BE2C (cell line): Measurements from ENCODE around the gene HADH.

Source experiments
- DNase-seq: peaks from one replicate; pipeline ENCODE4 v3.0.0-alpha.2; 2020
- H3K27me3 ChIP-seq: fragments of 250-450 bp; sonication (Bioruptor Pico); 2 replicates; pipeline ENCODE4 v1.5.1; 2020; ENCODE audit warnings: mild to moderate bottlenecking
- H3K36me3 ChIP-seq: fragments of 250-450 bp; sonication (Bioruptor Pico); 2 replicates; pipeline ENCODE4 v1.5.1; 2020; ENCODE audit warnings: mild to moderate bottlenecking
- H3K4me1 ChIP-seq: fragments of 250-450 bp; sonication (Bioruptor Pico); 2 replicates; pipeline ENCODE4 v1.5.1; 2020
- H3K4me3 ChIP-seq: 2 replicates; pipeline ENCODE4 v1.5.1; 2011; ENCODE audit warnings: low read depth, low read length
- H3K9me3 ChIP-seq: fragments of 250-450 bp; sonication (Bioruptor Pico); 2 replicates; pipeline ENCODE4 v1.5.1; 2020
- TF ChIP-seq, protein P1 (sequence below): IDR thresholded peaks from 2 replicates; pipeline ENCODE4 v1.5.1; 2012; ENCODE audit warnings: mild to moderate bottlenecking, low read depth, low read length

The HADH gene

DNA sequence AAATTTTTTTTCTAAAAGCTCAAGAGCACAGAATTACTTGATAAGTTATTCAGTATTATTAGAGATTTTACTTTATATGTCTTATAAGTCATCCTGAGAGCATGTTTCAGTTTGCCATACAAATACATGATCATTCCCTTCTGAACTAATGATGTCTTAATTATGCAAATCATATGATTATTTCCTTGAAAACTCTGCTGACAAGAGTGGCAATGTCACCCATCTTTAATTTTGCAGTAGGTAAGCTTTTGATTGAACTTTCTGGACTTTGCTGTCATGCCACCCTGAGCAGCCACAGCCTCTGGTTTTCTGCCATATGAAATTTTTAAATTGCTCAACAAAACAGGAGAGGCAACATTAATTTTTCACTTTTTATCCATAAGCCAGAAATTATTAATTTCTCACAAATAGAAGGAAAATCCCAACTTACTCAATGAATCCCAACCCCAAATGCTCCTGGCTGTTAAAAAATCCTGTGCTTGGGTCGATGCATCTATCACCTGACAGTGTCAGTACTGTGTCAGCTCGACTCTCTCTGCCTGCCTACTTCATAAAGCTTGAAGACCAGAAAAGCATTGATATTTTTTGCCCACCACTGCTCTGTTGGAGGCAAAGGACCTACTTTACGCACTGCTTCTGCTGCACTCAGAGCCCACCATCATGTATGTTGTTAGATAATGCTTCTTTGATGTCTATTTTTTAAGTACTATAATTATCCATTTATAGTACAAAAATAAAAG, 11.6 kb upstream of the HADH start:
- Histone ChIP-seq H3K9me3 (no peaks in the 10 kb centered on the region), H3K36me3 (no peaks in the 10 kb centered on the region), H3K4me1 (no peaks in the 10 kb centered on the region), H3K4me3 (no peak overlapping the region), H3K27me3 (no peaks in the 10 kb centered on the region)
- no peak for DNase-seq
- TF ChIP-seq, protein P1, sequence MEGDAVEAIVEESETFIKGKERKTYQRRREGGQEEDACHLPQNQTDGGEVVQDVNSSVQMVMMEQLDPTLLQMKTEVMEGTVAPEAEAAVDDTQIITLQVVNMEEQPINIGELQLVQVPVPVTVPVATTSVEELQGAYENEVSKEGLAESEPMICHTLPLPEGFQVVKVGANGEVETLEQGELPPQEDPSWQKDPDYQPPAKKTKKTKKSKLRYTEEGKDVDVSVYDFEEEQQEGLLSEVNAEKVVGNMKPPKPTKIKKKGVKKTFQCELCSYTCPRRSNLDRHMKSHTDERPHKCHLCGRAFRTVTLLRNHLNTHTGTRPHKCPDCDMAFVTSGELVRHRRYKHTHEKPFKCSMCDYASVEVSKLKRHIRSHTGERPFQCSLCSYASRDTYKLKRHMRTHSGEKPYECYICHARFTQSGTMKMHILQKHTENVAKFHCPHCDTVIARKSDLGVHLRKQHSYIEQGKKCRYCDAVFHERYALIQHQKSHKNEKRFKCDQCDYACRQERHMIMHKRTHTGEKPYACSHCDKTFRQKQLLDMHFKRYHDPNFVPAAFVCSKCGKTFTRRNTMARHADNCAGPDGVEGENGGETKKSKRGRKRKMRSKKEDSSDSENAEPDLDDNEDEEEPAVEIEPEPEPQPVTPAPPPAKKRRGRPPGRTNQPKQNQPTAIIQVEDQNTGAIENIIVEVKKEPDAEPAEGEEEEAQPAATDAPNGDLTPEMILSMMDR = no peak

DNA sequence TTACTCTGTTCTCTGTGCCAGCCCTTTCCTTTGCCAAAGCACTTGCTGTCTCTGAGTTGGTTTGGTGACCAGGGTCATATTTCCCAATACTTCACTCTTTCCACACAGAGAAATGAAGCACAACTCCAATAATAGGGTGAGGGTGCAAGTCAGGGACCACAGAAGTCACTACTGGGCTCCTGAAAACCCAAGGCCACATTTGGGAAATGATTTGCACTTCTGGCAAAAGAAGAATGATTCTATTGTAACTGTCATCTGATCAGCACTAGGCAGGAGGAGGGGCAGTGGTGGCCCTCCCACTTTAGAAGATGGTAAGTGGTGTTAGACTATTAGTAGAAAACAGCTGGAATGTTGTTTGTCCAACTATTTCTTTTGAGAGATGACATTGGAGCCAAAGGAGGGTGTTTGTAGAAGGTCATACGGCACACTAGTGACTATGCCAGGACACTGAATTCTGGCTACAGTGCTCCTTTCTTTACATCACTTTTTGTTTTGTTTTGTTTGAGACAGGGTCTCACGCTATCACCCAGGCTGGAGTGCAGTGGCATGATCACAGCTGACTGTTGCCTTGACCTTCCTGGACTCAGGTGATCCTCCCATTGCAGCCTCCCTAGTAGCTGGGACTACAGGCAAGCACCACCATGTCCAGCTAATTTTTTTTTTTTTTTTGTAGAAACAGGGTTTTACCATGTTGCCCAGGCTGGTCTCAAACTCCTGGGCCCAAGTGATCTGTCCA, 10.8 kb upstream of the HADH start:
- TF ChIP-seq, protein P1 = no peak
- Histone ChIP-seq H3K4me3 (no peak overlapping the region), H3K9me3 (no peaks in the 10 kb centered on the region), H3K36me3 (no peaks in the 10 kb centered on the region), H3K27me3 (no peaks in the 10 kb centered on the region), H3K4me1 (no peaks in the 10 kb centered on the region)
- DNase-seq = no peak

DNA sequence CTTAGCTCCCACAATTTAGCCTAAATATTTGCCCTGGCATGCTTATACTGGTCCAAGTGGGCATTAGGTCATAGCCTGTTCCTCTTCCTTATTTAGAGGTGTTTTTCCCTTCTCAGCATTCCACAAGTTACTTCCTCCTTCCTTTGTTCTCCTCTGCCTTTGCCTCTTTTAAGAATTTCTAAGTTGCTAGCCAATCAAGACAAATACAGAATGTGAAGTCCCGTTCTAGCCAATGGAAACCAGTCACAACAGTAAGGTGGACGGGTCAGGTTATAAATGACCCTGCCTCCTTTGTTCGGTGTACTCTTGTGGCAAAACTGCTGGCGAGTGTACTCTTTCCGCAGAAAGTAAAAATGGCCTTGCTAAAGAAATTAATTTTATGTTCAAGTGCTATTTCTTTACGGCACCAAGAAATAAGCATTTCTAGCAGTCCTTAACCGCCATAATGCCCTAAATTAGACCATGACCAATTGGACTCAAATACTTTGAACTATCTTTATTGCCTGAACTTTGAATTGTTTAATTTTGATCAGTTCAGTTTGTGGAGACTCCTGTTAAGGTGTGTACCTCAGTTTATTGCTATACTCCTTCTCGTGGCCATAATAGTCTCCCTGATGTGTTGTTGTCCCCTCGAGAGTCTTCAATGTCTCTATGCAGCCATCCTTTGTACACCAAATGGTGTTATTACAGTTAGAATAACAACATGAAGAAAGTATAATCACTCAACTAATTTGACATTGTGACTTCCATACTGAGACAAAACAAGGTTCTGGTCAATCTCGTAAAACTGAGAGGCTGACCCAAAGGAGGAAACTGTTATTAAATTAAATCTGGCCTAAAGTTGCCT, 1.6 kb upstream of the HADH start:
- Histone ChIP-seq H3K4me3 (no peak overlapping the region), H3K36me3 (no peaks in the 10 kb centered on the region), H3K9me3 (no peaks in the 10 kb centered on the region), H3K4me1 (no peaks in the 10 kb centered on the region), H3K27me3 (no peaks in the 10 kb centered on the region)
- TF ChIP-seq, protein P1 = no peak
- no peak for DNase-seq

DNA sequence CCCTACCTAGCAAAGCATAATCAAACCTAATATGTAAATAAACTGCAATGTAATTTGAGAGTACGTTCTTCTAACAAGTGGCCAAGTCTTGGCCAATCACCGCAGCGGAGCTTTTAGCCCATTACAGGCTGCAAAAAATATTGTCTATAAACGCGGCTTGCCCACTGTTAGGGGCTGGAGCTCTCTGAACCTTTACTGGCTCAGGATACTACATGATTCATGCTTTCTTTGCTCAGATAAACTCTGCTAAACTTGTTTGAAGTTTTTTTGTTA, 990 bp upstream of the HADH start:
- H3K4me1 ChIP-seq = no peaks in the 10 kb centered on the region
- H3K4me3 ChIP-seq = no peak overlapping the region
- no peaks in the 10 kb centered on the region for H3K27me3 ChIP-seq
- no peaks in the 10 kb centered on the region for H3K9me3 ChIP-seq
- TF ChIP-seq, protein P1 = no peak
- H3K36me3 ChIP-seq = no peaks in the 10 kb centered on the region
- DNase-seq = no peak

DNA sequence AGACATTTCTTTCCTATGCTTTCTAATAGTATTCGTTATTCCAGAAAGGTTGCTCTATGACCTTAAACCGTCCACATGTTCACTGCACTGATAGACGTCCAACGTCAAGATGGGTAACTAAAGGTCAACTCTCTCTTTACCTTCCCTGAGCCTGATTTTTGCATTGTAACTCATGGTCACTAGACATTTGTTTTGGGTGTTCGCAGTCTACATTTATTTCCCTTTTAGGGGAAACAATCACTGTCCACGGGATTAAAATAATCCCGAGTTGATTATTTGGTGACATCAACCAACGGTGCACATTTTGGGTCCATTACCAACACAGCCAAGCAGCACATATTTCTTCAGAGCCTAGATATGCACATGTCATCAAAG, 540 bp upstream of the HADH start:
- H3K36me3 ChIP-seq = no peaks in the 10 kb centered on the region

More for the DNA sequence above, 540 bp upstream of the HADH start:
- H3K9me3 ChIP-seq = no peaks in the 10 kb centered on the region
- no peak for DNase-seq
- no peaks in the 10 kb centered on the region for H3K4me1 ChIP-seq
- peak overlapping the region; percentile 92 for H3K4me3 ChIP-seq
- H3K27me3 ChIP-seq = no peaks in the 10 kb centered on the region
- TF ChIP-seq, protein P1 = no peak
